GM20000 (cell line): ENCODE measurements around the gene TRIO.

Experiments used
- DNase-seq: peaks from one replicate; pipeline ENCODE4 v3.0.0; 2012; ENCODE audit warnings: low spot score
- CTCF ChIP-seq: IDR thresholded peaks from 2 replicates; pipeline ENCODE4 v1.5.1; 2012; ENCODE audit warnings: mild to moderate bottlenecking, control low read depth; ENCODE audit errors: extremely low read depth, missing control alignments

Gene TRIO

GRCh38 chr5:14199902-14200301 lies 56.8 kb downstream of the TRIO start:
- TF ChIP-seq CTCF: no peak
- DNase-seq: no peak

GRCh38 chr5:14200312-14200990 lies 57.3 kb downstream of the TRIO start:
- no peak for TF ChIP-seq CTCF
- DNase-seq: no peak

- TF ChIP-seq CTCF: no peak
- no peak for DNase-seq
Measured at GRCh38 chr5:14201325-14202045, 58.3 kb downstream of the TRIO start.

GRCh38 chr5:14202462-14202861 lies 59.3 kb downstream of the TRIO start:
- TF ChIP-seq CTCF: no peak
- no peak for DNase-seq

- no peak for DNase-seq
- no peak for TF ChIP-seq CTCF
Measured at GRCh38 chr5:14204011-14204670, 61.0 kb downstream of the TRIO start.

- no peak for TF ChIP-seq CTCF
- DNase-seq: no peak
Measured at GRCh38 chr5:14204785-14205321, 61.7 kb downstream of the TRIO start.
